Skin of body (tissue), 2 donors: ENCODE measurements around the gene RNF175. TPM values are rescaled to one million over a fixed set of nuclear protein-coding genes. Genes with fewer than 3 reads are reported as not detected.

ENCODE experiments used
- DNase-seq: peaks from one replicate; lab custom pipeline; 2025; lab: John Stamatoyannopoulos, UW
- total RNA-seq: library from RNA; depleted of rRNA; stranded (reverse); fragments of >200 nt; gene quantifications from one replicate; pipeline ENCODE4 v1.2.3, GENCODE V29; 2014

The RNF175 gene
- total RNA-seq, result 1.9 TPM

DNA sequence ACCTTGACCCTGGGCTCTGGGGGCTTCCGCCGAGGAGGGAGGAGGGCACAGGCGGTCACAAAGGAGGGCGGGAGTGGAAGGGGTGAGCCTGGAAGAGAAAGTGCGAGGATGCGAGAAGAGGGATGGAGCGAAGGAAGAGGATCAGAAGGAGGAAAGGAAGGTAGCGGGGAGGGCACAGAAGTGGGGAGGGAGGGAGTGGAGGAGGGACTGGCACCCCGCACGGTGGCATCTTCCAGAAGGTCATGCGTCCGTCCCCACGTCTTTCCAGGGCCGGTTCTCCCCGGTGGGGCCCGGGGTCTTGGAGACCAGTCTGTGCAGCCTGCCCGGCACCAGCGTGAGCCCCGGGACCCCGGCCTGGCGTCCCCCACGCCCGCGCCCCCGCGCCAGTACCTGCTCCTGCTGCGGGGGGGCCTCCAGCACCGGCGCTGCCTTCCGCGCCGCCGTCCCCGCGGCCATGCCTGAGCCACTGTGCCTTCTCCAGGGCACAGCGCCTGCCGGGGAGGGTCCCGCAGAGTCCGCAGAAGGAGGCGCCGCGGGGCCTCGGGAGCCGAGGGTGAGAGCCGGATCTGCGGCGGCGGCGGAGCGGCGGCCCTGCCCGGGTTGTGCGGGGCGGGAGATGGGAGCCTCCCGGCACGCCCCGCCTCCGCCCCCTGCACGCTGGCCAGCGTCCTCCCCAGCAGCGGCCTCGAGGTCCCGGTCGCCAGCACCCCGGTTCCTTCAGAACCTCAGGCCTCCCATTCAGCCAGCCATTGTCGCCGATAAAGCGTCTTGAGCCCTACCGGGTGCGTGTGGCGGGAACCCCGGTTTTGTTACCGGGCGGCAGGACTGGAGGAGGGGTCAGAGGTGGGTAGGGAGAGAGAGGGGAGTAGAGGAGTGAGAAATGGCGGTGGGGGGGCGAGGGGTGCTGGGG lies at the start of gene RNF175:
Gene RNF175, minus strand, starts transcription at position 618 of the 910 bp plus-strand sequence. Its CDS starts 162 bp downstream, at position 456.
- no peak for DNase-seq

DNA sequence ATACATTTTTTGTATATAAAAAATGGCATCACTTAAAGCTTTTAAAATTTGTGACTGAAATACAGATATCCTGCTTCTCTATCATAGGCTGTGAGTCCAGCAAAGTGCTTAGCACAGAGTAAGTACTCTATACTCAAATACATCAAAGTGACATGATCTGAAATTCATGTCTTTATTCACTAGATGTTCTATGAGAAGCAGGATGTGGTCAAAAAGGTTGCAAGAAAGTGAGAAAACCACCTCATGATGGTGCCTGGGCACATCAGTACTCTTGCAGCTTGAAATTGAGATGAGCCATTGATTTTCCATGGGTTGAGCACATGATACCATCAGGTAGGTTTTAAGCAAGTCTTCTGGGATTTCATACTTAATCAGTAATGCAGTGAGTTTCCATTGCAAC lies 49.5 kb upstream of the RNF175 start:
- no peak for DNase-seq

DNA sequence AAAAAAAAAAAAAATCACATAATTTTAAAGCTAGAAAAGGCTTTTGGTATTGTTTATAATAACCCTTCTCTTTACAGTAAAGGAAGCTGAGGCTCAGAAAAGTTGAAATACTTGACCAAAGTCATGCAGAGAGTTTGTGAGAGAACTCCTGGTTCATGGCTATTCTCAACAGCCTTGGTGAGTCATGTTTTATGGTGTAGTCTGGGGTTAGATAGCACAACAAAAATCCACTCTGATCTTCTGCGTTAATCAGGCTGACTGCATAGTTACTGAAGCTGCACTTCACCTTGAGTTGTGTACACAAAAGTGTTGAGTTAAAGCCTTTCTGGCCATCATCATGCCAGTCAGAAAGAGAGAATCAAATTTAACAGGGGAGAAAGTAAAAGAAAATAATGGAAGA lies 48.4 kb upstream of the RNF175 start:
- DNase-seq, result no peak

DNA sequence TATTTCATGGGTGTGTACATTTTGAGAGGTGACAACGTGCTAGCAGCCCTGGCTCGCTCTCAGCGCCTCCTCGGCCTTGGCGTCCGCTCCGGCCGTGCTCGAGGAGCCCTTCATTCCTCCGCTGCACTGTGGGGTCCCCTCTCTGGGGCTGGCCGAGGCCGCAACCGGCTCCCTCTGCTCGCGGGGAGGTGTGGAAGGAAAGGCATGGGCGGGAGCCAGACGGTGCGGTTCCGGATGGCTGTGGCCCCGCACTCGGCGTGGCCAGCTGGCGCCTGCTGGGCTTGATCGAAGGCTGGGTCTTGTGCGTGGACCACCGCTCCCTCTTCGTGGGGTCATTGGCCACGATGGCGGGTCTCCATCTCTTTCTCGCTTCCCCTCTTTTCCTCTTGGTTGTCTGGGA lies 46.2 kb upstream of the RNF175 start:
- no peak for DNase-seq

DNA sequence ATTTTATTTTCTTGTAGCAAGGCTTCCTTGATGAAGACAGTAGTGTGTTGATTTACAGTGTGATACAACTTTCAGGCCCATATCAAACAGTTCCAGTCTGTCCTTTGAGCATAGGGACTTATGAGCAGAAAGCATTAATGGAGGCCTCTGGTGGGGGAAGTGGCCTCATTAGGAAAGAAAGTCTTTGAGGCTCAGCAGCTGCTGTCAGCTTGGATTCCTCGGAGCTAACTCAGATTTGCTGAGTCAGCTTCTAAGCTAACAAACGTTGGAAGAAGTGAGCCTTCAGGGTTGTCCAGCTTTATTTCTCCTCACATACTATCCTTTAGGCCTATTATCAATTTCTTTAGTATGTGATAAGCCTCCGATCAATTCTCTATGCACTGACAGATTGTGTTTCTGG lies 44.9 kb upstream of the RNF175 start:
- no peak for DNase-seq

DNA sequence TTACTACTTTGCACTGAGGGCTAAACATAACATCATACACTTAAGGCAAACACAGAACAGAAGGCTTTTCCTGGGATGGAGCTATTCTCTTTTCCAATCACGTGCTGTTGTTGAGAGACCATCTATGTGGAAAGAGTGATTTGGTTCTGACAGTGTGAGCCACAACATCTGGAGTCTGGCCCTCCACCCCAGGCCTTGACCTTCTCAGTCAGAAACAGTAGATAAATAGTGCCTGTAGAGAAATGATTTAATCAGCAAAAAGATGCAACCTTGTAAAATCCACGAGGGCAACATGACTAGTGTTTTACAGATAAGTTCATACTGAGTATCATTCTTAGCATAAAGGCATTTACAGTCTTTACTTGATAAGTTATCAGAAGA lies 39.9 kb upstream of the RNF175 start:
- peak; percentile 50 for DNase-seq

GRCh38 chr4:153798901-153799693 lies 39.3 kb upstream of the RNF175 start:
- DNase-seq, result no peak

DNA sequence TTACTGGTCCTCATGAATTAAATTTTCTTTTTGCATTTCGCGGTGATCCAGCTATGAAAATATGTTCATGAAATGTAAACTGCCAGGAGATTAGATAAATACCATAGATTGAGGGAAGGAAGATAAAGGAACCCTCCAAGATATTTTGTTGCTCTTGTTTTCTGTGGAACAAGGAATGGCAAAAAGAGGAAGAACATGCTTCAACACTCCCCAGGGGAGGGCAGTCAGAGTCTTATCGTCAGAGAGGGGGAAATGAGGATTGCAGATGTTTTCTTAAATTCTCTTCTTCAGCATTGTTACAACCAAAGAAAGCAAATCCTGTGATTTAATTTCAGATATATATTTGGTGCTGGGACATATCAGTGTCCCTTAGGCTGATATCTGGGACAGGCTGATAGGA lies 38.6 kb upstream of the RNF175 start:
- DNase-seq, result peak; percentile 69

DNA sequence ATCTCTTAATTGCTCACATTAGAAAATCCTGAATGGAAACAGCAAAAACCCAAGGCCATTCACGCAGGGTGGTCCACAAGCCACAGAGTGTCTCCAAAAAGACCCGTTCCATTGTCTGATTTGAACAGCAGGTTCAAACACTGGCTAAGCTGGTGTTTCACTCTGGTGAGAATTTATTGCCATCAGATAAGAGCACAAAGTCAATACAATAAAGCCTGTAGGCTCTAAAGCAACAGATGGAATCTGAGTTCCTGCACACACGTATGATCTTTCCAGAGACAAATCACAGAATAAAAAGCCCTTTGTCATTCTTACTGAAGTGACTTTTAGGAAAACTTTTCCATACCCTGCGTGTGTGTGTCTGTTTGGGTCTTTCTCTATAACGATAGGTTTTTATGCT lies 34.2 kb upstream of the RNF175 start:
- DNase-seq, result peak; percentile 48

GRCh38 chr4:153792618-153793247 lies 32.9 kb upstream of the RNF175 start:
- no peak for DNase-seq

- peak; percentile 72 for DNase-seq
These were observed 32.2 kb upstream of the RNF175 start for GRCh38 chr4:153791746-153792617.

DNA sequence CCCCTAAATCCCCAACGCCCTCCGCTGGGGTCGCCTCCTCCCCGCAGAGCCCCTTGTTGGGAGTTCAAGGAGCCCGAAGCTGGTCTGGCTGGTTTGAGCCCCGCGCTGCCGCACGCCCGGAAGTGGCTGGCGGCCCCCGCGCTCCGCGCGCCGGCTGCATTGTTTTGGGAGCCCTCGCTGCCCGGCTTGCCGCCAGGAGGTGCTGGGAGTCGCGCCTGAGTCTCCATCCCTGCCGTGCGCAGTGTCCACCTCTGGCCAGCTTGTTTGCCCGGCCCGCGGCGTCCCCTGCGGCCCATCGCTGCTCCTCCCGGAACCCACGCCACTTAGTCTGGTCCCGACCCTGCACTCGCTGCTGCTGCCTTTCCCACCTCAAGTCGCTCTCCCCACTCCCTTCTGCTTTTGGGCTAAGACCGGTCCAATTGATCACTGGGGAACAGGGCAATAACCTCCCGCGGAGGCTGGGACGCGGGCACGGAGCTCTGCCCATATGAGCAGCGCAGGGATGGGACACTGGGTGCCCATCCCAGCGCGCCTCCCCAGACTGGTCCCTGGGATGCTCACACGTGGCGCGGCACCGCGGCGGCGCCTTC lies 31.2 kb upstream of the RNF175 start:
- DNase-seq, result peak; percentile 6

GRCh38 chr4:153790500-153790865 lies 30.7 kb upstream of the RNF175 start:
- no peak for DNase-seq

- peak; percentile 61 for DNase-seq
These were observed 30.1 kb upstream of the RNF175 start for GRCh38 chr4:153789741-153790499.

DNA sequence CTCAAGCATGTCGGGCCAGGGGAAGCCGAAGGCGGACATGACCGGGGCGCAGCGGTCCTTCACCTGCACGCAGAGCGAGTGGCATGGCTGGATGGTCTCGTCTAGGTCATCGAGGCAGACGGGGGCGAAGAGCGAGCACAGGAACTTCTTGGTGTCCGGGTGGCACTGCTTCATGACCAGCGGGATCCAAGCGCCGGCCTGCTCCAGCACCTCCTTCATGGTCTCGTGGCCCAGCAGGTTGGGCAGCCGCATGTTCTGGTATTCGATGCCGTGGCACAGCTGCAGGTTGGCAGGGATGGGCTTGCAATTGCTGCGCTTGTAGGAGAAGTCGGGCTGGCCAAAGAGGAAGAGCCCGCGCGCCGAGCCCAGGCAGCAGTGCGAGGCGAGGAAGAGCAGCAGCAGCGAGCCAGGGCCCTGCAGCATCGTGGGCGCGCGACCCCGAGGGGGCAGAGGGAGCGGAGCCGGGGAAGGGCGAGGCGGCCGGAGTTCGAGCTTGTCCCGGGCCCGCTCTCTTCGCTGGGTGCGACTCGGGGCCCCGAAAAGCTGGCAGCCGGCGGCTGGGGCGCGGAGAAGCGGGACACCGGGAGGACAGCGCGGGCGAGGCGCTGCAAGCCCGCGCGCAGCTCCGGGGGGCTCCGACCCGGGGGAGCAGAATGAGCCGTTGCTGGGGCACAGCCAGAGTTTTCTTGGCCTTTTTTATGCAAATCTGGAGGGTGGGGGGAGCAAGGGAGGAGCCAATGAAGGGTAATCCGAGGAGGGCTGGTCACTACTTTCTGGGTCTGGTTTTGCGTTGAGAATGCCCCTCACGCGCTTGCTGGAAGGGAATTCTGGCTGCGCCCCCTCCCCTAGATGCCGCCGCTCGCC lies 28.8 kb upstream of the RNF175 start, which contains the start of gene SFRP2:
Gene SFRP2, minus strand, starts transcription at position 671 of the 864 bp plus-strand sequence. Its CDS starts 248 bp downstream, at position 423.
- peak; percentile 81 for DNase-seq

GRCh38 chr4:153788051-153788412 lies 28.2 kb upstream of the RNF175 start:
- DNase-seq, result no peak

DNA sequence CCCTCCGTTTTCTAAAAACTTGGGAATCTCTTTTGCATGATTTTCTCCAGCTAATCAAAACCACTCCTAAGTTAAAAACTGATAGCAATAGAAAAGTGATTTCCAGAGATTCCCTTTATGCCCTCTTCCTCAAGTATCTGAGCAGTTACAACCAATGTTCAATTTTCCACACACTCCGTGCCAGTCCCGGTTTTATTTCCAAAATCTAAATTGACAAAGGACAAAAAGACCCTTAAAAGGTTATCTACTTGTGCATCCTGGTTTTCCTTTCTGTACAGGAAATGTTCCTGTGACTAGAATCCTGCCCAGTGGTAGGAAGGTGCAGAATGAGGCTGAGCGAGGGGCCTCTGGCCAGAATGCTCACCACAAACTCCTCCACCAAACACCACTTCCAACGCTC lies 27.8 kb upstream of the RNF175 start:
- no peak for DNase-seq

DNA sequence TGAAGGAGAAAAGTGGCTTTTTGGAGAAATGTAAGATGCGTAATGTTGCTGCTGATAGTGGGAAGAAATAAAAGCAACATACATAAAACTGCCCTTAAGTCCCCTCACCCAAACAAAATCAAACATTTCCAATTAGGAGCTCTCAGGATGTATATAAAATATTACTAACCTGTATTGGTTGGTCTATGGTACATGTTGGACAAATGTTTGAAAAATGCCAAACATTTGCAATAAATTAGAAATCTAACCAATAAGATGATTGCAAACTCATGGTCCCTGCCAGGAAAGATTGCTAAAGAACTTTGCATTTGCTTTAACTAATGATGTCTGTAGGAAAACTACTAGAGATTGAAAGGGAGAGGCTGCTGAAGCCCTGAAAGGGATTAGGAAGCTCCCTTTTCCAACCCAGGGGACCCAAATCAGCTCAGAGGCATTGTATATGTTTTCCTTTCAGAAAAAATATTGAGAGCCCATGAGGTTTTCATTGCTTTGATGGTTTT lies 27.3 kb upstream of the RNF175 start:
- peak; percentile 73 for DNase-seq
